ENCODE results near the gene OLFML2A.
"Not testable (repeated sequence)": the region's sequence is repeated elsewhere in the genome, so short reads cannot be mapped to it uniquely, and the experiment has no call there.

The OLFML2A gene

GRCh38 chr9:124828489-124829333, 51.8 kb downstream of the OLFML2A start:
- no peak for DNase-seq (ENCODE audit: low read depth)

- DNase-seq (ENCODE audit: low read depth) = no peak
Measured at GRCh38 chr9:124829334-124829669, 52.4 kb downstream of the OLFML2A start.

GRCh38 chr9:124830593-124830992, 53.7 kb downstream of the OLFML2A start:
- DNase-seq (ENCODE audit: low read depth) = no peak

- DNase-seq (ENCODE audit: low read depth) = no peak
Measured at GRCh38 chr9:124831642-124832364, 54.9 kb downstream of the OLFML2A start.

GRCh38 chr9:124834591-124834990, 57.7 kb downstream of the OLFML2A start:
- no peak for DNase-seq (ENCODE audit: low read depth)

GRCh38 chr9:124835026-124835557, 58.2 kb downstream of the OLFML2A start:
- DNase-seq (ENCODE audit: low read depth) = no peak

GRCh38 chr9:124838132-124838531, 61.2 kb downstream of the OLFML2A start:
- DNase-seq (ENCODE audit: low read depth) = not testable (repeated sequence)

GRCh38 chr9:124838567-124839275, 61.8 kb downstream of the OLFML2A start:
- DNase-seq (ENCODE audit: low read depth) = not testable (repeated sequence)

- no peak for DNase-seq (ENCODE audit: low read depth)
Measured at GRCh38 chr9:124839612-124840299, 62.8 kb downstream of the OLFML2A start.

- DNase-seq (ENCODE audit: low read depth) = no peak
Measured at GRCh38 chr9:124840300-124840833, 63.4 kb downstream of the OLFML2A start.

- no peak for DNase-seq (ENCODE audit: low read depth)
Measured at GRCh38 chr9:124841075-124841821, 64.3 kb downstream of the OLFML2A start.

GRCh38 chr9:124843456-124844034, 66.6 kb downstream of the OLFML2A start:
- no peak for DNase-seq (ENCODE audit: low read depth)

GRCh38 chr9:124844291-124844690, 67.4 kb downstream of the OLFML2A start:
- no peak for DNase-seq (ENCODE audit: low read depth)

- not testable (repeated sequence) for DNase-seq (ENCODE audit: low read depth)
Measured at GRCh38 chr9:124846467-124846866, 69.5 kb downstream of the OLFML2A start.

- DNase-seq (ENCODE audit: low read depth) = no peak
Measured at GRCh38 chr9:124846969-124847368, 70.0 kb downstream of the OLFML2A start.

GRCh38 chr9:124849801-124850200, 72.9 kb downstream of the OLFML2A start:
- DNase-seq (ENCODE audit: low read depth) = no peak

GRCh38 chr9:124852121-124852828, 75.3 kb downstream of the OLFML2A start:
- DNase-seq (ENCODE audit: low read depth) = no peak

- no peak for DNase-seq (ENCODE audit: low read depth)
Measured at GRCh38 chr9:124852829-124853531, 76.0 kb downstream of the OLFML2A start, which contains the start of gene WDR38. TSS of gene WDR38 (plus strand) at chr9:124853460. CDS start at chr9:124853532, 72 bp downstream.

GRCh38 chr9:124853605-124854143, 76.7 kb downstream of the OLFML2A start:
- DNase-seq (ENCODE audit: low read depth) = no peak
